ENCODE results near the gene KYNU.

GRCh38 chr2:142952018-142952417 lies 74.6 kb downstream of the KYNU start:
- no peak for TF ChIP-seq CTCF (IDR thresholded peaks at IDR 0.05)
- no peak for TF ChIP-seq EP300 (IDR thresholded peaks at IDR 0.05)
- no peak for TF ChIP-seq POLR2A (IDR thresholded peaks at IDR 0.05)

Data from tibial nerve (tissue), 4 donors.